Parathyroid adenoma (tissue), 2 donors: Measurements from ENCODE around the gene MYCBP2.

Experiments
- H2AFZ ChIP-seq: fragments of 300-600 bp; sonication (generic); one replicate; pipeline ENCODE4 v1.7.0; 2017; ENCODE audit warnings: antibody characterized with exemption, mild to moderate bottlenecking
- H3K27ac ChIP-seq: fragments of 300-600 bp; sonication (generic); one replicate; pipeline ENCODE4 v1.7.0; 2017
- H3K27me3 ChIP-seq: fragments of 300-600 bp; sonication (generic); one replicate; pipeline ENCODE4 v1.7.0; 2017; ENCODE audit warnings: low read length; ENCODE audit not compliant: control insufficient read depth, insufficient read depth
- H3K36me3 ChIP-seq: fragments of 300-600 bp; sonication (generic); one replicate; pipeline ENCODE4 v1.7.0; 2017; ENCODE audit warnings: low read length; ENCODE audit not compliant: control insufficient read depth, insufficient read depth
- H3K4me1 ChIP-seq: fragments of 300-600 bp; sonication (generic); one replicate; pipeline ENCODE4 v1.7.0; 2017; ENCODE audit warnings: control low read depth
- H3K4me2 ChIP-seq: fragments of 300-600 bp; sonication (generic); one replicate; pipeline ENCODE4 v1.7.0; 2017; ENCODE audit warnings: low read length
- H3K4me3 ChIP-seq: fragments of 300-600 bp; sonication (generic); one replicate; pipeline ENCODE4 v1.7.0; 2017; ENCODE audit warnings: low read depth, low read length
- H3K79me2 ChIP-seq: fragments of 300-600 bp; sonication (generic); one replicate; pipeline ENCODE4 v1.7.0; 2017; ENCODE audit warnings: control low read depth
- H3K9ac ChIP-seq: fragments of 300-600 bp; sonication (generic); one replicate; pipeline ENCODE4 v1.7.0; 2017; ENCODE audit warnings: mild to moderate bottlenecking
- H3K9me3 ChIP-seq: fragments of 300-600 bp; sonication (generic); one replicate; pipeline ENCODE4 v1.7.0; 2017; ENCODE audit warnings: low read length; ENCODE audit not compliant: control insufficient read depth
- TF ChIP-seq, protein P1 (sequence below): fragments of 300-600 bp; sonication (generic); IDR thresholded peaks from one replicate; pipeline ENCODE4 v1.7.0; 2017; ENCODE audit warnings: antibody characterized with exemption, mild to moderate bottlenecking
- donor health status: primary hyperparathyroidism.

Gene MYCBP2

DNA sequence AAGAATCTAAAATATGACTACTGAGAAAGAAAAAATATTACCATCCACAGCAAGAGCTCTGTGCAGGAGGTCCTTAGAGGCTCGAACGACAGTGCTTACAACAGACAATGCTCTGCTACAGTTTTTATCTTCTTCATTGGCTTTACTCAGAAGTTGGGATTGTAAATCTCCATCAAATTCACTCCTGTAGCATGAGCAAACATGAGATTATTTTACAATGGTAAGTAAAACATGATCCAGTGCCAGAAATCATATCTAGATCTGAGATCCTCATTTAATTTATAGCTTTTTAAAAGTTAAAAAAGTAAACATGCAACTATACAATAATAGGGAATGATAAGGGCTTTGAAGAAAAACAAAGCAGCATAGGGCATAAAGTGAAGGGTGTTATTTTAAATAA lies 155.4 kb downstream of the MYCBP2 start:
- Histone ChIP-seq H3K4me2 (no peak overlapping the region), H3K4me1 (no peaks in the 10 kb centered on the region), H3K79me2 (no peaks in the 10 kb centered on the region), H3K36me3 (no peaks in the 10 kb centered on the region), H3K4me3 (no peak overlapping the region), H3K27ac (no peak overlapping the region), H3K9ac (no peak overlapping the region), H2AFZ (no peak overlapping the region), H3K27me3 (no peaks in the 10 kb centered on the region), H3K9me3 (no peaks in the 10 kb centered on the region)
- TF ChIP-seq, protein P1, sequence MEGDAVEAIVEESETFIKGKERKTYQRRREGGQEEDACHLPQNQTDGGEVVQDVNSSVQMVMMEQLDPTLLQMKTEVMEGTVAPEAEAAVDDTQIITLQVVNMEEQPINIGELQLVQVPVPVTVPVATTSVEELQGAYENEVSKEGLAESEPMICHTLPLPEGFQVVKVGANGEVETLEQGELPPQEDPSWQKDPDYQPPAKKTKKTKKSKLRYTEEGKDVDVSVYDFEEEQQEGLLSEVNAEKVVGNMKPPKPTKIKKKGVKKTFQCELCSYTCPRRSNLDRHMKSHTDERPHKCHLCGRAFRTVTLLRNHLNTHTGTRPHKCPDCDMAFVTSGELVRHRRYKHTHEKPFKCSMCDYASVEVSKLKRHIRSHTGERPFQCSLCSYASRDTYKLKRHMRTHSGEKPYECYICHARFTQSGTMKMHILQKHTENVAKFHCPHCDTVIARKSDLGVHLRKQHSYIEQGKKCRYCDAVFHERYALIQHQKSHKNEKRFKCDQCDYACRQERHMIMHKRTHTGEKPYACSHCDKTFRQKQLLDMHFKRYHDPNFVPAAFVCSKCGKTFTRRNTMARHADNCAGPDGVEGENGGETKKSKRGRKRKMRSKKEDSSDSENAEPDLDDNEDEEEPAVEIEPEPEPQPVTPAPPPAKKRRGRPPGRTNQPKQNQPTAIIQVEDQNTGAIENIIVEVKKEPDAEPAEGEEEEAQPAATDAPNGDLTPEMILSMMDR: no peak

DNA sequence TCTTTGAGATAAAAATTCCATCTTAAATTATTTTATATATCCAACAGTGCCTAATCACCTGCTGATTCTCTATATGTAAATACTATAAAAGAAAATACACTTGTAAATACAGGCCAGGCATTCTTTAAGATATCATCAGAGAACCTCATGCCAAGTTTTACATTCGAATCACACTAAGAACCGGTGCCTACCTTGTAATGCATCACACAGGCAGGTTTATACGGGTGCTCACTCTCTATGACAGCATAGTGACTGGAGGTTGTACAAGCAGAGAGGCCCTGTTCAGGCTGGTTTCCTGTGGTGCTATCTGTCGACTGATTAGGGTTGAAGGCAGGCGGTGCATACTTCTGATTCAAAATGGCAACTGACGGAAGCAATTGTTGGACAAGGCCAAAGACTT lies 158.7 kb downstream of the MYCBP2 start:
- Histone ChIP-seq H3K4me1 (no peaks in the 10 kb centered on the region), H3K36me3 (no peaks in the 10 kb centered on the region), H2AFZ (no peak overlapping the region), H3K79me2 (no peaks in the 10 kb centered on the region), H3K4me2 (no peak overlapping the region), H3K4me3 (no peak overlapping the region), H3K9ac (no peak overlapping the region), H3K9me3 (no peaks in the 10 kb centered on the region), H3K27me3 (no peaks in the 10 kb centered on the region), H3K27ac (no peak overlapping the region)
- TF ChIP-seq, protein P1: no peak

DNA sequence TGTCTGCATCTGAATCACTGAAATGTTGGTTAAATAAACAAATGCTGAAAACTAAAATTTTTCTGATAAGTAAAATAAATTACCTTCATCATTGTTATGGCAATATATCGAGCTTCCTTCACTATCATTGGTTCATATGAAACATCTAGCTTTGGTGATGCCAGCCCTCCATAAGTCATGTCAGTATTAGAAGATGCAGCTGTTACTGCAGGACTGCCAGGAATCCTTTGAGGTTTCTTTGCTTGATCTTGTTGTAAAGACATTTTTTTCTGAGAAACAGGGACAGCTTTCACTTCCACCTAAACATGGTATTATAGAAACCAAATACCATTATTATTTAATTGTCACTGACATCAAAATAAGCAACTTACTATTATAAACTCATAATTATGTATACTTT lies 176.2 kb downstream of the MYCBP2 start:
- Histone ChIP-seq H3K4me3 (no peak overlapping the region), H3K79me2 (no peaks in the 10 kb centered on the region), H3K4me1 (no peaks in the 10 kb centered on the region), H2AFZ (no peak overlapping the region), H3K4me2 (no peak overlapping the region), H3K9me3 (no peaks in the 10 kb centered on the region), H3K27me3 (no peaks in the 10 kb centered on the region), H3K36me3 (no peaks in the 10 kb centered on the region), H3K9ac (no peak overlapping the region), H3K27ac (no peak overlapping the region)
- TF ChIP-seq, protein P1: no peak

DNA sequence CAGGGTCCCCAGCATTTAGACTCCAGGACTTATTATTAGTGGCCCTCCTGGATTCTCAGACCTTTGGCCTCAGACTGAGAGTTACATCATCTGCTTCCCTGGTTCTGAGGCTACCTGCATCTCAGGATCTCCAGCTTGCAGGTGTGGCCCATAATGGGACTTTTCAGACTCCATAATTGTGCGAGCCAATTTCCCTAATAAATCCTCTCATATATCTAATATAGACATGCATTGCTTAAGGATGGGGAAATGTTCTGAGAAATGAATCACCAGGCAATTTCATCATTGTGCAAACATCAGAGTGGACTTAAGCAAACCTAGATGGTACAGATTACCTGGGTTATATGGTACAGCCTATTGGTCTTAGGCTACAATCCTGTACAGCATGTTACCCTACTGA lies 183.5 kb downstream of the MYCBP2 start:
- H3K4me1 ChIP-seq: no peaks in the 10 kb centered on the region
- no peaks in the 10 kb centered on the region for H3K79me2 ChIP-seq
- no peak overlapping the region for H3K9ac ChIP-seq
- no peak overlapping the region for H2AFZ ChIP-seq
- TF ChIP-seq, protein P1: no peak
- no peak overlapping the region for H3K4me2 ChIP-seq
- H3K27me3 ChIP-seq: no peaks in the 10 kb centered on the region
- H3K27ac ChIP-seq: no peak overlapping the region
- no peaks in the 10 kb centered on the region for H3K36me3 ChIP-seq
- H3K4me3 ChIP-seq: no peak overlapping the region
- H3K9me3 ChIP-seq: no peaks in the 10 kb centered on the region

DNA sequence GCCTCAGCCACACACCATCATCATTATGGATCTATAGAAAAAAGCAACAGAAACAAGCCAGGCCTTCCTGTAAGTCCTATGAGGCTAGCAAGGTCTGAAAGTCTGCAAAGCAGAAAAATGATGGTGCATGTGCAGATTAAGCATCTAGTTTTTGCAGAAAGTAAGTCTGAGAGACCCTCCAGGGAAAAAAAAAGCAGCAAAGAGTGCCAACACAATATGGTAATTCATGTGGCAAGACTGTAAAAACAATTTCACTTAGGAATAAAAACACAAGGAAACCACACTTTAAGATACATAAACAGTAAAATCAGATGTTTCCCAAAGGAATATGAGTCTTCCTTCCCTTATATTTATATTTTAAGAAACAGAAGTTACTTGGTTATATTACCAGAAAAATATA lies 187.6 kb downstream of the MYCBP2 start:
- H3K36me3 ChIP-seq: no peaks in the 10 kb centered on the region
- H3K4me3 ChIP-seq: no peak overlapping the region
- TF ChIP-seq, protein P1: no peak

More for the DNA sequence above, 187.6 kb downstream of the MYCBP2 start:
- Histone ChIP-seq H3K79me2 (no peaks in the 10 kb centered on the region), H3K9me3 (no peaks in the 10 kb centered on the region), H3K27me3 (no peaks in the 10 kb centered on the region), H2AFZ (no peak overlapping the region), H3K4me1 (no peaks in the 10 kb centered on the region), H3K27ac (no peak overlapping the region), H3K9ac (no peak overlapping the region), H3K4me2 (no peak overlapping the region)
